Pancreas (tissue), 10 donors: Measurements from ENCODE around the gene COPZ1. TPM values are rescaled to one million over a fixed set of nuclear protein-coding genes. Genes with fewer than 3 reads are reported as not detected.

ENCODE experiments used
- ATAC-seq, 4 donors: fragments of 200-7000 bp; cut with Tn5 transposase; one replicate each; pipeline versions ENCODE4 v1.8.0 to v1.9.1; 2020; ENCODE audit warnings: mild to moderate bottlenecking in 4 of 4, moderate library complexity in 4 of 4
- DNase-seq, 6 donors: peaks; one replicate each; pipeline ENCODE4 v3.0.0-alpha.2; 2020
- FAIRE-seq: peaks from 2 replicates; lab custom pipeline; 2012; peaks lifted over from hg19 to GRCh38; lab: Jason Lieb, UNC
- H3K27ac ChIP-seq, 4 donors: fragments of 200-600 bp; sonication (generic); 1 replicate in 3 of 4; 2 replicates in 1 of 4; pipeline versions ENCODE4 v1.5.0 to v1.8.0; 2020
- H3K27me3 ChIP-seq, 4 donors: fragments of 200-600 bp; one replicate each; pipeline ENCODE4 v1.8.0; 2021
- H3K36me3 ChIP-seq, 3 donors: fragments of 200-600 bp; sonication (generic) in 1 of 3; one replicate each; pipeline versions ENCODE4 v1.5.0 to v1.8.0; 2020 to 2021
- H3K4me1 ChIP-seq, 3 donors: fragments of 200-600 bp; one replicate each; pipeline ENCODE4 v1.8.0; 2021
- H3K4me3 ChIP-seq, 4 donors: fragments of 200-600 bp; sonication (generic) in 2 of 4; one replicate each; pipeline versions ENCODE4 v1.5.0 to v1.8.0; 2020 to 2021
- H3K9me3 ChIP-seq, 4 donors: fragments of 200-600 bp; one replicate each; pipeline ENCODE4 v1.8.0; 2021
- CTCF ChIP-seq, 4 donors: fragments of 200-600 bp; sonication (generic) in 3 of 4; IDR thresholded peaks; one replicate each; pipeline versions ENCODE4 v1.5.0 to v1.8.0; 2021; ENCODE audit warnings: antibody characterized with exemption in 4 of 4
- WGBS, 2 donors: extraction: QIAGEN DNeasy Blood & Tissue Kit; methylation state at CpG; one replicate each; pipeline ENCODE4 v1.1.7; 2013; 5-methylcytosine and 5-hydroxymethylcytosine counted together
- intact Hi-C, 3 donors: fragments of 100-400 bp; cut with DNase I; formaldehyde crosslinking; loops; one replicate each; pipeline versions ENCODE4 v1.11.1 to v1.14.2; 2022
- polyA plus RNA-seq, 2 donors: library from polyadenylated mRNA; stranded (reverse); fragments of 200-250 nt; gene quantifications; one replicate each; pipeline ENCODE4 v1.2.3, GENCODE V29; 2013
- total RNA-seq, 6 donors: library from RNA; stranded (reverse); fragmentation: NEBNext Ultra II Directional in 4 of 6; extraction: Animal tissue kit (Norgen Biotek cat#: 25700) in 4 of 6; gene quantifications; one replicate each; pipeline versions ENCODE4 v1.2.1 to v1.2.4, GENCODE V29; 2021 to 2023
- donor health status: healthy with polysubstance abuse.
- donor health status: DM: no; HTN: no; CAD: no; lungs with moderate emphysema.
- donor health status: DM: no; HTN: no; CAD: no.
- donor health status: control.
- donor health status: control.
- donor health status: Bipolar disorder and iron deficiency.
- donor health status: DM: yes; HTN: yes; CAD: no.
- donor health status: DM: no; HTN: no; CAD: no.
- donor health status: DM: no; HTN: no; CAD: no.
- donor health status: DM: yes; HTN: yes; CAD: no.

The COPZ1 gene
- total and polyA plus RNA-seq, 8 donors: 44.6 to 115 (median 106) TPM

DNA sequence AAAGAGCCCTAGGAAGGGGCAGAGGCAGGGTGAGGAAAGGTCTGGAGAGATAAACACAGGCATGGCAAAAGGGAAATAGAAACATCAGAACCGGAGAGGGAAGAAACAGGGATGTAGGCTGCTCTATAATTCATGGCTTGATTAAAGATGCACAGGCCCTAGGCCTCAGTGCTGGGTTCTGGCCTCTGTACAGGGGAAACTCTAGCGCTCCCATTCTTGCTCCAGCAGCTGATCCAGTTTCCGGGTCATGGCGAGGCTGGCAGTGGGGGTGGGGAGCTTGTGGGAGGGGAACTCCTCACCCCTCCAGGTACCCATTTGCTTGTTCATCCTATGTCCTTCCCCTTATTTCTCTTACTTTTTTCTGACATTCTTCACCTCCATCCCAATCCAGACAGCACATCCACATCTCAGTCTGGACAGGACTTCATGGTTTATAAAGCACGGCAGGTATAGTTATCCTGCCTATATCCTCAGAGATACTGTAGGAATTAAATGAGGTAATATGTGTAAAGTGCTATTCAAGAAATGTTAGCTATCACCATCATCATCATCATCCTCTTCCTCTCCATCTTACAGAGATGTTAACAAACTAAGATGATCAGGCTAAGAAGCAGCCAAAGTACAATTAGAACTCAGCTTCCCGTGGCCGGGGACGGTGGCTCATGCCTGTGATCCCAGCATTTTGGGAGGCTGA, 47.3 kb downstream of the COPZ1 start:
- 71 to 72% methylated on average over 8 of the region's 8 CpGs for WGBS, 2 donors
- peaks cover 0 to 3% (median 0%) of the 10 kb centered on the region in 3 donors for H3K4me1 ChIP-seq
- no peak overlapping the region for H3K27ac ChIP-seq

GRCh38 chr12:54373649-54374561, 49.0 kb downstream of the COPZ1 start:
- no peak for FAIRE-seq
- Histone ChIP-seq H3K4me3 (no peak overlapping the region), H3K27ac (no peak overlapping the region), H3K27me3 (no peaks in the 10 kb centered on the region), H3K4me1 (peaks cover 0 to 3% (median 0%) of the 10 kb centered on the region in 3 donors), H3K9me3 (no peaks in the 10 kb centered on the region), H3K36me3 (no peaks in the 10 kb centered on the region)
- WGBS, 2 donors: 84 to 94% methylated on average over 10 of the region's 10 CpGs
- no peak for TF ChIP-seq CTCF (IDR thresholded peaks at IDR 0.05)
- intact Hi-C loops: no loop called here
- no peak for DNase-seq
- ATAC-seq: no peak

More for the DNA sequence above, 47.3 kb downstream of the COPZ1 start:
- FAIRE-seq (no peak), DNase-seq (no peak), ATAC-seq (no peak)
- Histone ChIP-seq H3K36me3 (no peaks in the 10 kb centered on the region), H3K4me3 (no peak overlapping the region), H3K27me3 (no peaks in the 10 kb centered on the region), H3K9me3 (no peaks in the 10 kb centered on the region)
- intact Hi-C loops: no loop called here
- no peak for TF ChIP-seq CTCF (IDR thresholded peaks at IDR 0.05)

- Histone ChIP-seq H3K36me3 (no peaks in the 10 kb centered on the region), H3K27ac (no peak overlapping the region), H3K4me3 (no peak overlapping the region), H3K27me3 (no peaks in the 10 kb centered on the region), H3K4me1 (peaks cover 0 to 3% (median 0%) of the 10 kb centered on the region in 3 donors), H3K9me3 (no peaks in the 10 kb centered on the region)
- WGBS, 2 donors: 48 to 62% methylated on average over 2 of the region's 2 CpGs
- DNase-seq: no peak
- intact Hi-C loops: no loop called here
- TF ChIP-seq CTCF (IDR thresholded peaks at IDR 0.05): no peak
- no peak for ATAC-seq
- no peak for FAIRE-seq
Observed at GRCh38 chr12:54374562-54375258, 49.8 kb downstream of the COPZ1 start.

- Histone ChIP-seq H3K4me3 (no peak overlapping the region), H3K27ac (no peak overlapping the region), H3K27me3 (no peaks in the 10 kb centered on the region), H3K9me3 (no peaks in the 10 kb centered on the region), H3K4me1 (peaks cover 0 to 3% (median 0%) of the 10 kb centered on the region in 3 donors), H3K36me3 (no peaks in the 10 kb centered on the region)
- intact Hi-C loops: no loop called here
- no peak for ATAC-seq
- DNase-seq: no peak
- WGBS, 2 donors: 77 to 79% methylated on average over 2 of the region's 2 CpGs
- no peak for FAIRE-seq
- no peak for TF ChIP-seq CTCF (IDR thresholded peaks at IDR 0.05)
Observed at GRCh38 chr12:54375259-54375579, 50.3 kb downstream of the COPZ1 start.
